ENCODE measurements around the gene AIFM2. TPM values are rescaled to one million over a fixed set of nuclear protein-coding genes. Genes with fewer than 3 reads are reported as not detected.

The AIFM2 gene
- total and polyA plus RNA-seq, 2 of the 13 experiments (the other 11 are each of a cell fraction or from before 2014, with no cell fraction given): 20.3 to 29.5 TPM

- TF ChIP-seq NFAT5 (CRISPR knock-in tag; IDR thresholded peaks at IDR 0.05) (no peak), ZBTB37 (CRISPR knock-in tag; IDR thresholded peaks at IDR 0.05) (no peak), ZBTB1 (CRISPR knock-in tag; IDR thresholded peaks at IDR 0.05; ENCODE audit: borderline replicate concordance) (no peak), CTCF (CRISPR knock-in tag; IDR thresholded peaks at IDR 0.05) (no peak), ZFP90 (CRISPR knock-in tag; IDR thresholded peaks at IDR 0.05; ENCODE audit: borderline replicate concordance) (0 out of 2 replicates have a peak, but pooled peaks have one; percentile 27), ZNF513 (CRISPR knock-in tag; conservative IDR thresholded peaks at IDR 0.05) (no peak), MED1 (CRISPR knock-in tag; IDR thresholded peaks at IDR 0.05) (peak; percentile 61), SNAPC4 (CRISPR knock-in tag; IDR thresholded peaks at IDR 0.05) (no peak), ZMYM2 (CRISPR knock-in tag; IDR thresholded peaks at IDR 0.05) (no peak)
These were observed 1.6 kb downstream of the AIFM2 start (continued) for GRCh38 chr10:70130878-70131559.

All from HepG2 (cell line).